KOPT-K1 (cell line): Measurements from ENCODE around the gene PCSK1.

ENCODE experiments used
- H3K27ac ChIP-seq: fragments of 200-600 bp; sonication (generic); 2 replicates; pipeline ENCODE4 v1.5.1; 2016; ENCODE audit warnings: antibody characterized with exemption, mild to moderate bottlenecking, low read depth, low read length; ENCODE audit not compliant: poor library complexity, severe bottlenecking
- H3K36me3 ChIP-seq: fragments of 200-600 bp; sonication (generic); 2 replicates; pipeline ENCODE4 v1.5.1; 2017; ENCODE audit warnings: antibody characterized with exemption, mild to moderate bottlenecking, low read length, moderate library complexity; ENCODE audit not compliant: insufficient read depth
- H3K9me3 ChIP-seq: fragments of 200-600 bp; sonication (generic); 2 replicates; pipeline ENCODE4 v1.5.1; 2017; ENCODE audit warnings: antibody characterized with exemption, low read length, mild to moderate bottlenecking; ENCODE audit not compliant: insufficient read depth, poor library complexity, severe bottlenecking

The PCSK1 gene

GRCh38 chr5:96433066-96433447 is at the start of gene PCSK1:
Gene PCSK1 (minus strand): TSS chr5:96433248. CDS start chr5:96433042, 206 bp downstream.
- Histone ChIP-seq H3K9me3 (no peaks in the 10 kb centered on the region), H3K36me3 (no peaks in the 10 kb centered on the region), H3K27ac (no peak within 1 kb of the TSS)

DNA sequence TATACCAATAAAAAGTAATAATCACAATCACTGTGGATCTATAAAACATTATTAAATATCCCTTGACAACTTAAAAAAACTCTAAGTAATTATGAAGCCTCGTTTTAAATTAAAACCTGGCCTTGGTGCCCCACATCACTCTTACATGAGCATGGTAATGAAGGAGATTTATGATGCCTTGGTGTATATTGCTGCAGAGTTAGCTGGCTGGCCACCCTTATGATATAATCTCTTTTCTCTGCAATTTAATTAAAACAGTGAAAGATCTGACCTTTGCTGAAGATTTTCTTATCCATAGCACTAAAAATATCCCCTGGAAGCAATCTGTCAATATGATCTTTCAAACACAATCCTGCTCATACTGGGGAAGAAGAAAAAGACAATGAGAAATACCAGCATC is 48.8 kb upstream of the PCSK1 start:
- H3K9me3 ChIP-seq: no peaks in the 10 kb centered on the region
- H3K36me3 ChIP-seq: no peaks in the 10 kb centered on the region
- H3K27ac ChIP-seq: no peak overlapping the region

GRCh38 chr5:96481009-96481786 is 48.1 kb upstream of the PCSK1 start:
- H3K27ac ChIP-seq: no peak overlapping the region
- no peaks in the 10 kb centered on the region for H3K9me3 ChIP-seq
- no peaks in the 10 kb centered on the region for H3K36me3 ChIP-seq

DNA sequence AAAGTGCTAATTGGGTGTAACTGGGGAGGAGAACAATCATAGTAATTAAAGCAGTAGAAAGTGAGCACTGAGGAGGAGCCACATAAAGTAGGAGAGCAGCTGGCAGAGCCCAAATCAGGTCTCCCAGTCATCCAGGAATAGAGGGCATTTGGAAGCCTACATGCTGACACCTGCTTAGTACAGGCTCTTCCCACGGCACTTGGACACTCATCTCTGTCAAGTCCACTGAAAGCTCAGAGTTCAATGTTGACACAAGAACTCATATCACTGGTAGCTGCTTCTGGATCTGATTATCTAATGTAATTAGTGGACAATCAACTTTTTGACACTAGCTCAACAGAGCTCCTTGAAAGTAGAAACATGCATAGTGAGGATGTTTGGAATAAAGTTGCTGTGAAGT is 45.9 kb upstream of the PCSK1 start:
- Histone ChIP-seq H3K27ac (no peak overlapping the region), H3K9me3 (no peaks in the 10 kb centered on the region), H3K36me3 (no peaks in the 10 kb centered on the region)

DNA sequence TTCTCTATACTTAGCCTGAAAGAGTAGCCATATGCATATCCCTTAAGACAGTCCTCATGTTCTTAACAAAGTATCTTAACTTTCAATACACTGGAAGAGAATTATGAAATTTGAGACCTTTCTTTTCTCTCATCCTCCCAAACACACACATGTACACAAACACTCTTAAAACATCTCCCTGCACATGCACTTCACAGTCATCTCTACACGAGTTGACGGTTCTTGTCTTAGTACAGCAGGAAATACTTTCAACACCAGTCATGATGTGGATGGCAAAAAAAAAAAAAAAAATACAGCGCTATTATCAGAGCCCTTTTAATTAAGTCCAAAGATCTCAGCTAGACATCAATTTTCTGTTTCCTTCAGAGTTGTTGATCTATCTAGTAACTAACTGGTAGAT is 43.6 kb upstream of the PCSK1 start:
- Histone ChIP-seq H3K9me3 (no peaks in the 10 kb centered on the region), H3K36me3 (no peaks in the 10 kb centered on the region), H3K27ac (no peak overlapping the region)

- H3K36me3 ChIP-seq: no peaks in the 10 kb centered on the region
- H3K27ac ChIP-seq: no peak overlapping the region
- H3K9me3 ChIP-seq: no peaks in the 10 kb centered on the region
Measured at GRCh38 chr5:96474073-96474472, 41.0 kb upstream of the PCSK1 start.

DNA sequence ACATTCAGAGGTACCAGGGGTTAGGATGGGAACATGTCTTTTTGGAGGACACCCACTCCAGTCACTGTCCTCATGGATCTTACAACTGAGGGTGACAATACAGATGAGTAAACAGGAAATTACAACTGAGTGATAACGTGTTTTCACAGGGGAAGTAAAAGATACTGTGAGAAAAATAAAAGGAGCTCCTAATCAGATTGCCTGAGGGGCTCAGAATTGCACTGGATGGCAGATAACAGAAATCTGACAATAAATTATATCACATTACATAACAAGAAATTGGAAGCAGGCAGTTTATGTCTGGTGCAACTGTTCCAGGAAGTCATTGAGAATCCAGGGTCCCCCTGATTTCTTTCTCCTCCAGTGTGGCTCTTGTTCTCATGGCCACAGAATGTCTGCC is 40.1 kb upstream of the PCSK1 start:
- no peaks in the 10 kb centered on the region for H3K9me3 ChIP-seq
- no peaks in the 10 kb centered on the region for H3K36me3 ChIP-seq

GRCh38 chr5:96470785-96471184 is 37.7 kb upstream of the PCSK1 start:
- no peaks in the 10 kb centered on the region for H3K9me3 ChIP-seq
- H3K36me3 ChIP-seq: no peaks in the 10 kb centered on the region
- H3K27ac ChIP-seq: no peak overlapping the region

More for the DNA sequence above, 40.1 kb upstream of the PCSK1 start:
- no peak overlapping the region for H3K27ac ChIP-seq

DNA sequence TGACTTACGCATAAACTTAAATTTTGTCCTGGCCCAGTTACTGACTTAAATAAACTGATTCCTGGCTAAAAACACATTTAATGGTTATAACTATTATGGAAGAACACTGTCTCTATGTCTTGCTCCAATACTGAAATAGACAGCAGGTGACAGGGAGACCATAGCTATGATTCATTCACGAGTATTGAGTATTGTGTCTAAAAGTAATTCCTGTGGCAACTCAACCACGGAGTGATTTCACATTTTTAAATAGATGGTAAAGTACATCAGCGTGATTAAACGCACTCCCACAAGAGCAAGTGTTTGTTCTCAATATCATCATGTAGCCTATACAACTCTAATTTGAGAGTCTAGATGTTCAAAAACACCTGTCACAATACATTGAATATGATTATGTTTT is 35.9 kb upstream of the PCSK1 start:
- no peaks in the 10 kb centered on the region for H3K36me3 ChIP-seq
- H3K27ac ChIP-seq: no peak overlapping the region
- H3K9me3 ChIP-seq: no peaks in the 10 kb centered on the region

- H3K27ac ChIP-seq: no peak overlapping the region
- no peaks in the 10 kb centered on the region for H3K36me3 ChIP-seq
- no peaks in the 10 kb centered on the region for H3K9me3 ChIP-seq
Measured at GRCh38 chr5:96463091-96463490, 30.0 kb upstream of the PCSK1 start.

- Histone ChIP-seq H3K36me3 (no peaks in the 10 kb centered on the region), H3K27ac (no peak overlapping the region), H3K9me3 (no peaks in the 10 kb centered on the region)
Measured at GRCh38 chr5:96459313-96460121, 26.5 kb upstream of the PCSK1 start.

DNA sequence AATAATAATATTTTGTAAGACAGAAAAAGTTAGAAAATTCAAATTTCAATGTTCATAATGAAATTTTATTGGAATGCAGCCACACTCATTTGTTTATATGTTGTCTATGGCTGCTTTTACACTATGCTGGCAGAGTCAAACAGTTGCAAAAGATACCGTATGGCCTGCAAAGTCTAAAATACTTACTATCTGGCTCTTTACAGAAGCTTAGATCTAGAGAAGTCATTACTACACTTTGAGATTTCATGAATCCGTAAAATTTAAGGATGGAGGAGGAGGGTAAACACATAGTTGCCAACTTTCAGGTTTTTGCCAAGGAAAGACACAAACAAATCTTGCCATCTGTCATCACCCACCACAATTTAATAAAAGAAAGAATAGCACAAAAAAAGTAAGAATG is 25.1 kb upstream of the PCSK1 start:
- Histone ChIP-seq H3K36me3 (no peaks in the 10 kb centered on the region), H3K9me3 (no peaks in the 10 kb centered on the region), H3K27ac (no peak overlapping the region)

DNA sequence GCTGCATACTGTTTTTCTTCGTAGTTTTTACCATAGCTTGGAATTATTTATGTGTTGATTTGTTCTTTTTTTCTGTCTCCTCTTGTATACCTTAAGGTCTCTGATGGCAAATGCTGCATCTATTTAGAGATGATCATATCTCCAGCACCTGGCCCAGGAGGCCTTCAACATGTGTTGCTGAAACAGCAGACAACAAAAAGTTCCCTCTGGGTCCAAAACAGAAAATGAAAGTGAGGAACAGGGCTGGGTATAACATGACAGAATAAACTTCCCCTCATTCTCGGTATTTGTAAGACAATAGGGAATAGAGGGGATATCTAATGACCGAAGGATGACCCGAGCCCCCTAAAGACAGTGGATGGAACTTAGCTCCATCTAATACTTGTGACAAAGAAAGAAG is 22.7 kb upstream of the PCSK1 start:
- Histone ChIP-seq H3K36me3 (no peaks in the 10 kb centered on the region), H3K27ac (no peak overlapping the region), H3K9me3 (no peaks in the 10 kb centered on the region)

DNA sequence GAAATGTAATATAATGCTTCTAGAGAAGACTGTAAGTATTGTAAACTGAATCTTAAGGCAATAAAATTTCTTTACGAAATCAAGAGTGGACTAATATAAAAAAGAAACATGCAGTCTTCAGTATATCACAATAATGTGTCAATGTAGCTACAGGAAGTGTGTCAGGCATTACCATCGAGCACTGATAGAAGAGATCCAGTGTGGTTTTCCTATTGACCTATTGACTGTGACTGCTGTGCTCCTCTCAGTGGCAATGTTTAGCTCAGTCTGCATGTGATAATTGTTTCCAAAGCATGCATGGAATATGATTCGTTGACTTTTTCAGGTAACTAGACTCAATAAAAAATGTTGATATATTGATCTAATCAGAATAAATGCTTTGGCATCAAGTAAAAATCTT is 20.3 kb upstream of the PCSK1 start:
- Histone ChIP-seq H3K27ac (no peak overlapping the region), H3K9me3 (no peaks in the 10 kb centered on the region), H3K36me3 (no peaks in the 10 kb centered on the region)

DNA sequence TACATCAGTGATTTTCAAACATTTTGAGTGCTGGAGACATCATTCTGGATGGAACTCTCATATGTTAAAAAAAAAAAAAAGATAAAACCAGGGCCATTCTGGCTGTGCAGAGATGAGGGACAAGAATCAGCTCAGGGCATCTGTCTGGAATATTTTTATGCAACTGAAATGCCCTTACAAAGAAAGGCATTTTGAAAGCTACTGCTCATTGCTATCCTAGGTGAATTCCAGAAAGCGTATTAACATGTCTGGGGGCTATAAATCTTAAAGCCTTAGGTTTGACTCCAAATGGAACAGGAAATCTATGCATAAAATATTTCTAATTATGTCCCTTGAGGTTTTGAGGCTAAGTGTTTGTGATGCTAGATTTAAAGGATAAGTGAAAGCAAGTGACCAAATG is 14.9 kb upstream of the PCSK1 start:
- no peaks in the 10 kb centered on the region for H3K9me3 ChIP-seq
- H3K36me3 ChIP-seq: no peaks in the 10 kb centered on the region
- no peak overlapping the region for H3K27ac ChIP-seq

GRCh38 chr5:96440185-96440538 is 7.1 kb upstream of the PCSK1 start:
- Histone ChIP-seq H3K9me3 (no peaks in the 10 kb centered on the region), H3K27ac (no peak overlapping the region), H3K36me3 (no peaks in the 10 kb centered on the region)
